Activated T-helper 1 cell treated with anti-CD3 and anti-CD28 coated beads, Interleukin-2, amount 50 U/mL, for 16 hours (primary cell): ENCODE results near the gene KIAA0513.
A peak's percentile ranks its signal among the peaks of the same experiment; 100 is the strongest.
"Not testable (repeated sequence)": the region's sequence is repeated elsewhere in the genome, so short reads cannot be mapped to it uniquely, and the experiment has no call there.

Experiments
- DNase-seq, 2 donors: peaks; one replicate each; pipeline ENCODE4 v3.0.0-alpha.2; 2020; ENCODE audit warnings: low read depth in 1 of 2, low spot score in 1 of 2

KIAA0513 gene

GRCh38 chr16:85028685-85029407 lies 1.3 kb downstream of the KIAA0513 start:
- DNase-seq, result peak; percentile 47 to 67

- peak in 1 of 2 donors; percentile 44 for DNase-seq
Observed at GRCh38 chr16:85029408-85029784, 1.8 kb downstream of the KIAA0513 start.

DNA sequence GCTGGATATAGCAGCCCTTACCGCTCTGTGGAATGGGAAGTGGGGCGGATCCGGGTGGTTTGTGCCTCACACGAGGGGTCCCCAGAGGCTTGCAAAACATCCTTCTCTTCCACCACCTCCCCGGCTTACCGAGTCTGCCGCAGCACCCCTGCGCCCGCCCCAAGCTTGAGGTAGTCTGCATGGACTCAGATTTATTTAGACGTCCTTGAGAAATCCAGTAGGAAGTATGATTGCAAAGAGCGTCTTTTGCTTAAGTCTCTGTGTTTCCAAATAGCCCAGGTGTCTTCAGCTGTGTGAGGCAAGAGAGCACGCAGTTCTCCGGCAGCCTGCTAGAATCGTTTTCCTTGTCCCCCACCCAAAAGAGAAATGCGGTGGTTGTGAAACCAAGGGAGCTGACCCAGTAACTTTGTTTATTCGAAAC lies 2.4 kb downstream of the KIAA0513 start:
- DNase-seq, result no peak

DNA sequence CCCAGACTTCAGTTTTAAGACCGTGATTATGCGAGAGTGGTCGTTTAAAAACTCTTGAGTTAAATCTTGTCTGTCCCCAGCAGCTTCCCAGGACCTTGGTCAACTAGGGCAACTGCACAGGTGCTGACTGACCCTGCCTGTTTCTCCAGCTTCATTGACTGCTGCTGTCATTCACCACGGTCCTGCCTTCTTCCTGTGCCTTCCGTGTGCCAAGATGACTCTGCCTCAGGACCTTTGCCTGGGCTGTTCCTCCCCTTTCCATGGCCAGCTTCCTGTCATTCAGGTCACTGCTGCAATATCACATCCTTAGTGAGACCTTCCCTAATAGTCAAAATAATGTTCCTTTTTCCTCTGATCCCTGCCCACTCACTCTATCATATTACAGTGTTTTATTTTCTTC lies 3.9 kb downstream of the KIAA0513 start:
- DNase-seq, result no peak

DNA sequence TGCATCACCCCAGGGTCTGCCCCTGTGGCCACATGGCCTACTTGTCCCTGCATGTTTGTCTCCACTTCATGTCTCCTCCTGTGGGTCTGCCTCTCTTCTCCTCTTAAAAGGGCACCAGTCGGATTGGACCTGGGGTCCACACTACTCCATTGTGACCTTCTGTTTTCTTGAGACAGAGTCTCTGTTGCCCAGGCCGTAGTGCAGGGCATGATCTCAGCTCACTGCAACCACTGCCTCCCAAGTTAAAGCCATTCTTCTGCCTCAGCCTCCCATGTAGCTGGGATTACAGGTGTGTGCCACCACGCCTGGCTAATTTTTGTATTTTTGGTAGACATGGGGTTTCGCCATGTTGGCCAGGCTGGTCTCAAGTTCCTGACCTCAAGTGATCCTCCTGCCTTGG lies 4.6 kb downstream of the KIAA0513 start:
- DNase-seq, result not testable (repeated sequence)

DNA sequence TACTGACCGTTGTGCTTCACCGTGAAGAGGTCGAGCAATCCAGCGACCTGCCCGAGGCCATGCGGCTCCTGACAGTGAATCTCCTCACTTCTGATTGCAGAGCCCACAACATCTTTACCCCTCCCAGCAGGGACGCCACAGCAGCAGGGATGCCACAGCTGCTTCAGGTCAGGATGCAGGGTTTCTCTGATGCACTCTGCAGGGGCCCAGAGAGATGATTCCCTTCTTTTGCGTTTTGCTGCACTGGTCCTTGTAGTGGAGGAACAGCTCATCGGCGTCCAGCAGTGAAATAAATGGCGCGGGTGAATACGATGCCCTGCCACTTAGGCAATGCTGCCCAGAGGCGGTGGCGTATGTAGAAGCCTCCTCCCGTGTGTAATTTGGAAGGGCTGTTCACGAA lies 5.6 kb downstream of the KIAA0513 start:
- DNase-seq, result no peak

GRCh38 chr16:85034591-85035433 lies 7.2 kb downstream of the KIAA0513 start:
- DNase-seq, result no peak

GRCh38 chr16:85036236-85037049 lies 8.8 kb downstream of the KIAA0513 start:
- DNase-seq, result no peak

DNA sequence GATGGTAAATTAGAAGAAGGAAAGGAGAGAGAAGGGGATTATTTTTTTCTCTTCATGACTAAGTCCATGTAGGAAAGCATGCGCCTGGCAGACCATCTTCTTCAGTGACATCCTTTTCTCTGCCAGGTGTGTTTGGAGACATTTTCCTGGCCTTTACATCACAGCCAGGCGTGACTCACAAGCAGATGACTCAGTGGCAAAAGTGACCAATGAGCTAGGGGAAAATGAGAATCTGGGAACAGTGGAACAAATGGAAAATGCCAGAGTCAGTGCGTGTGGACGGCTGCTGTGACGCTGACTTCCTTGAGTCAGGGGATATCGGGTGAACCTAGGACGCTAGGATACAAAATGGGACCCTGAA lies 9.4 kb downstream of the KIAA0513 start:
- DNase-seq, result no peak

- DNase-seq, result no peak
Observed at GRCh38 chr16:85037721-85038120, 10.1 kb downstream of the KIAA0513 start.

GRCh38 chr16:85040685-85041084 lies 13.1 kb downstream of the KIAA0513 start:
- DNase-seq, result no peak

DNA sequence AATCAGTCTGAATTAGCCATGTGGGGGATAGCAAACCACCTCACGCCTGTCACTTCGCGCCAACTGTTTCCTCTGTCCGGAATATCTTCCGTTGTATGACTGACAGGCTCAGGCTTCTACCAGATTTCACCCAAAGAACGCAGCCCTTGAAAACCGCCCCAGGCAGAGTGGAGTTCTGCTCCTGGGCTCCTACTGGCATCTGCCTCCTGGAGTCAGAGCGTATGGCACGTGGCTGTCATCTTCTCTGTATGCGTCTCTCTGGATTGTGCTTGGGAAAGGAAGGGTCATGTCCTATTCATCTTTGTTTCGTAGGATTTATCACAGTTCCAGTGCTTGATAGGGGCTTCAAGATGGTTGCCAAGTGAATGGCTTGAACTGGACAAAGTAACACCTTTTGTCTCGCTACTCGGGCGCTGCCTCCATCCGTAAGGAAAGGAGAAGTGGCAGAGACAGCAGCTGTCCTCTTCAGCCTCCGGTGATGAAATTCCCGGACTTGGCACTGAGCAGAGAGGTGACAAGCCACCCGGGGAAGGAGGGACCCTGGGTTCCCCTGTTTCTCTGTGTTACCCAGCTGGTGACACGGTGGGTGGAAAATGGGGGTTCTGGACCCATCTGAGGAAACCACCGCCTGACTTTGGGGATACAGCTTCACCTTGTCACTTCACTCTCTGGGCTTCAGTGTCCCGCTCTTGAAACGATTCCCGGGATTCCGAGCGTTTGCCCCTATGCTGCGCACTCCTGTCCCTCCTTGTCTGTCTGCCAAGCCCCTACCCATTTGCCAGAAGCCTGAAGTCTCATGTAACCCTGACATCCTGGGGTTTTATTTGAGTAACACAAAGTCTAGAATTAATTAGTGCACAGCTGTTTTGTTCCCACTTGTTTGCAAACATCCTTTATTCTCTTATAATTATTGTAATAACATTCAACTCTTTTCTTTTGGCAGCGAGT lies 13.9 kb downstream of the KIAA0513 start:
- DNase-seq, result no peak

DNA sequence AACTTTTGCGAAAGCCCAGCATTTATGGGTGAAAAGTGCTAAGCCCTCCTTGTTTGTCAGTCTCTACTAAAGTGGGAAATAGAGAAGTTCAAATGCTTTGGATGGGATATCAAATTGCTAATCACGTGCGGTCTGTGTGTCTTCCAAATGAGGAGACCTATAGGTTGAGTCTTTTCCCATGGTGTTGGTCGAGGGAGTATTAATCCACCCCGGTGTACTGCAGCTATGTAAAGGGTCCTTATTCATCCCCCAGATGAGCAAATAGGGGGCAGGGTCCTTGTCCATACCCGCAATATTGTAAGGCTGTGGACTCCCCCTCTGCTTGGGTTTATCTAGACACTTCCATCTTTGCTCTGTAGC lies 14.6 kb downstream of the KIAA0513 start:
- no peak for DNase-seq

- DNase-seq, result no peak
Observed at GRCh38 chr16:85042606-85043005, 15.0 kb downstream of the KIAA0513 start.

DNA sequence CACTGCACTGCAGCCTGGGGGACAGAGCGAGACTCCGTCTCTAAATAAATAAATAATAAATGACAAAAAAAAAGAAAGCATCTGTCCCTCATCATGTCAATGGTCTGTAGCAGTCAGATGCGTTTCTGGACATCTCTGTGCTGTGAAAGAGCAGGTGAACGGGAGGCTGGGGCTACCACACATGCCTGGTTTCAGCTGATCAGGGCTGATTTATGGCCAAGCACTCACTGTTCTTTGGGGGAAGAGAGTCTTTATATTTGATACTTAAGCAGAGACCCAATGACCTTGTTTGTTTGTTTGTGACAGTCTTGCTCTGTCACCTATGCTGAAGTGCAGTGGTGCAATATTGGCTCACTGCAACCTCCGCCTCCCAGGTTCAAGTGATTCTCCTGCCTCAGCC lies 17.5 kb downstream of the KIAA0513 start:
- no peak for DNase-seq

DNA sequence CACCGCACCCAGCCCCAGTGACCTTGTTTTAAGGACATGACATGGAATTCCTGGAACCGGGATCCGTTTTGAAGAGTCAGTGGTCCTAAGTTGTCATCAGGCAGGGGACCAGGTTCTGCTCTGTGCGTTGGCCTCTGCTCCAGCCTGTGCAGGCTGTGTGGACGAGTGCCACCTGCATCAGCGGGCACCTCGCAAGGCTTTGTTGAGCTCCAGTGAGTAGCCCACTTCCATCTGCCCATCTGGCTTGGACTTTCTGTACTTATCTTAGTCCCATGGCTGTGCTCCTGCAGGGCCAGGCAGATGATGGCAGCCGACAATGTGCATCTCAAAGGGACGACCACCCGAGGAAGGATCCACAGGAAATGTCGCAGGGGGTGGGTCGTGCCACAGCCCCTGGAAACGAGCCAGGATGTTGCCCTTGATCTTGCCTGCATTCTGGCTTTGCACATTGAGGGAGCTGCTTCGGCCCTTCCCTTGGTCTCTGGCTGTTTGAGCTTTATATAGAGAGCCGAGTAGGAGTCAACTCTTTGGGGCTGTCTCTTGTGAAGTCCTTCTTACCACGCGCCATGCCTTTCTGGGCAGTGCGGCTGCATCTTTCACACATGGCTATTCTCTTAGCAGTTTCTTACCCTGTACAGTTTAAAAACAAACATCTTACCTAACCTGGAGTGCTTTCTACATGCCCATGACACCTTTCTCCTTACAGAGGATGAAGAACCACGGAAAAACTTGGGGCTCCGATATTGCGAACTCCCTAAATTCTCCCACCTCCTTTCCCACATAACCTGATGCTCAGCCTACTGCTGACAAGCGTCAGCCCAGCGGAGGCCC lies 18.3 kb downstream of the KIAA0513 start:
- DNase-seq, result no peak

GRCh38 chr16:85046472-85046916 lies 18.9 kb downstream of the KIAA0513 start:
- DNase-seq, result no peak

DNA sequence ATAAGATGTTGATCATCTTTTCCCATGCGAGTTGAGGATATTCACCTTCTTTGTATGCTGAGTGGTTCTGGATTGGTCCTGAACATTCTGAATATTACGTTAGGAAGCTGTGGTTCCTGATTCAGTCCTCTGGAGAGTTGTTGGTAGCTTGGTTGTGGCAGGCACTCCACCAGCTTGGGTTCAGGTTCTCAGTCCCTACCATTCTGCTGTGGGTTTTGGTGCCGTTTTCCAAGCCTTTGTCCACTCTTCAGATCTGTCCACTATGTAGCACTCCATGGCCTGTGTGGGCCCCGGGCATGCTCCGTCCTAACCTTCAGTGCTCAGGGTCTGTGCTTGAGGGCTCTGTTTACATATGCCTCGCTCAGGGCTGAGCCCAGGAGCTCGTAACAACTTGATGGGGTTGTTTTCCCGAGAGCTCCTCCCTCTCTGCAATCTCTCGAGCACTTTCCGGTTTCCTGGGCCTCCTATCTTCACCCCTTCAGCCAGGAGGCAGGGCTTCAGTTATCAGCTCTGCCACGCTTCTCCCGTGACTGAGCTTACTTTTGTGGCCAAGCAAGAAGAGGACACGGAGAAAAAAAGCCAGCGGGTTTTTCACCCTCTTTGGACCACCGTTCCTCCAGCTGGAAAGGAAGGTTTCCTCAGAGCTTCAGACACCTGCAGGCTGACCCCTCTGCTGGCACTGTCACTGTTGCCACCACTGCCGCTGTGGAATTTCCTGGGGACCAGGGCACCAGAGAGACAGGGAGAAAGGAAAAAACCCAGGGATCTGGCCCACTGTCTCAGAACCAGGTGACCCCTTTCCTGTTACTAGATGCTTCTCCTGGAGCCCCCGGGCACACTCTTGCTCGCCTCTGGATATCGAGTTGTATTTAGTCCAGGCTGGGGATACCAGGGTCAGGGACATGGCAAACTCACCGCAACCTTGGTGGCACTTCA lies 19.6 kb downstream of the KIAA0513 start:
- DNase-seq, result no peak
